Tibial nerve (tissue), 4 donors: ENCODE data around the gene ERC2.

Experiments used
- EP300 ChIP-seq, 2 donors: sonication (generic); formaldehyde crosslinking; IDR thresholded peaks; one replicate each; pipeline ENCODE4 v1.6.1; 2017; ENCODE audit warnings: antibody characterized with exemption in 2 of 2, mild to moderate bottlenecking in 1 of 2
- POLR2A ChIP-seq, 2 donors: fragments of 450-650 bp; IDR thresholded peaks; one replicate each; pipeline ENCODE4 v1.6.1; 2017; ENCODE audit warnings: antibody characterized with exemption in 2 of 2, mild to moderate bottlenecking in 2 of 2, moderate library complexity in 2 of 2
- TF ChIP-seq, protein P1 (sequence below), 5 experiments: fragments of 200-600 bp in 3 of 5; fragments of 450-650 bp in 2 of 5; sonication (generic) in 3 of 5; IDR thresholded peaks; one replicate each; pipeline ENCODE4 v1.5.1; 2016 to 2019; ENCODE audit warnings: antibody characterized with exemption in 5 of 5, mild to moderate bottlenecking in 3 of 5, moderate library complexity in 2 of 5

DNA sequence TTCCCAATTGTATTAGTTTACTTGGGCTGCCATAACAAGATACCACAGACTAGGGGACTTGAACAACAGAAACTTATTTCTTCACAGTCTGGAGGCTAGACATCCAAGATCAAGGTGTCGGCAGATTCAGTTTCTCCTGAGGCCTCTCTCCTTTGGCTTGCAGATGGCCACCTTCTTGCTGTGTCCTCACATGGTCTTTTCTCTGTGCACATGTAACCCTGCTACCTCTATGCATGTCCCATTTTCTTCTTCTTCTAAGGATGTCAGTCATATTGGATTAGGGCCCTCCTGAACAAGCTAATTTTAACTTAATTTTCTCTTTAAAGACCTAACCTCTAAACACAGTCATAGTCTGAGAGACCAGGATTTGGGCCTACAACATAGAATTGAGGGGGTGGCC, 644.4 kb downstream of the ERC2 start:
- TF ChIP-seq EP300 (IDR thresholded peaks at IDR 0.05) (no peak), POLR2A (IDR thresholded peaks at IDR 0.05) (no peak)
- TF ChIP-seq, protein P1, sequence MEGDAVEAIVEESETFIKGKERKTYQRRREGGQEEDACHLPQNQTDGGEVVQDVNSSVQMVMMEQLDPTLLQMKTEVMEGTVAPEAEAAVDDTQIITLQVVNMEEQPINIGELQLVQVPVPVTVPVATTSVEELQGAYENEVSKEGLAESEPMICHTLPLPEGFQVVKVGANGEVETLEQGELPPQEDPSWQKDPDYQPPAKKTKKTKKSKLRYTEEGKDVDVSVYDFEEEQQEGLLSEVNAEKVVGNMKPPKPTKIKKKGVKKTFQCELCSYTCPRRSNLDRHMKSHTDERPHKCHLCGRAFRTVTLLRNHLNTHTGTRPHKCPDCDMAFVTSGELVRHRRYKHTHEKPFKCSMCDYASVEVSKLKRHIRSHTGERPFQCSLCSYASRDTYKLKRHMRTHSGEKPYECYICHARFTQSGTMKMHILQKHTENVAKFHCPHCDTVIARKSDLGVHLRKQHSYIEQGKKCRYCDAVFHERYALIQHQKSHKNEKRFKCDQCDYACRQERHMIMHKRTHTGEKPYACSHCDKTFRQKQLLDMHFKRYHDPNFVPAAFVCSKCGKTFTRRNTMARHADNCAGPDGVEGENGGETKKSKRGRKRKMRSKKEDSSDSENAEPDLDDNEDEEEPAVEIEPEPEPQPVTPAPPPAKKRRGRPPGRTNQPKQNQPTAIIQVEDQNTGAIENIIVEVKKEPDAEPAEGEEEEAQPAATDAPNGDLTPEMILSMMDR (IDR thresholded peaks at IDR 0.05), result no peak
